NCI-H2029 (cell line): ENCODE results near the gene XRCC2.
"Not testable (repeated sequence)": the region's sequence is repeated elsewhere in the genome, so short reads cannot be mapped to it uniquely, and the experiment has no call there.

Experiments
- DNase-seq: peaks from one replicate; lab custom pipeline; 2025; lab: John Stamatoyannopoulos, UW

Gene XRCC2

GRCh38 chr7:152675759-152676636 is at the start of gene XRCC2:
XRCC2 (minus strand) TSS chr7:152676141; CDS start chr7:152676079, 62 bp downstream.
- DNase-seq: peak; percentile 84

GRCh38 chr7:152723364-152723763 is 47.4 kb upstream of the XRCC2 start:
- no peak for DNase-seq

GRCh38 chr7:152712412-152713042 is 36.6 kb upstream of the XRCC2 start:
- not testable (repeated sequence) for DNase-seq

- peak; percentile 66 for DNase-seq
These were observed 35.6 kb upstream of the XRCC2 start for GRCh38 chr7:152711444-152711944.

GRCh38 chr7:152710153-152710442 is 34.2 kb upstream of the XRCC2 start:
- no peak for DNase-seq

GRCh38 chr7:152709287-152710152 is 33.6 kb upstream of the XRCC2 start:
- DNase-seq: no peak

- no peak for DNase-seq
These were observed 28.9 kb upstream of the XRCC2 start for GRCh38 chr7:152704796-152705384.

GRCh38 chr7:152699079-152699478 is 23.1 kb upstream of the XRCC2 start:
- DNase-seq: no peak

GRCh38 chr7:152697268-152697974 is 21.5 kb upstream of the XRCC2 start:
- not testable (repeated sequence) for DNase-seq

- not testable (repeated sequence) for DNase-seq
These were observed 16.3 kb upstream of the XRCC2 start for GRCh38 chr7:152692196-152692595.

GRCh38 chr7:152683297-152683696 is 7.4 kb upstream of the XRCC2 start:
- no peak for DNase-seq

GRCh38 chr7:152677808-152678670 is 2.1 kb upstream of the XRCC2 start:
- DNase-seq: peak; percentile 91

GRCh38 chr7:152674860-152675758 is 832 bp downstream of the XRCC2 start:
- peak; percentile 90 for DNase-seq

GRCh38 chr7:152673897-152674296 is 2.0 kb downstream of the XRCC2 start:
- peak; percentile 55 for DNase-seq

GRCh38 chr7:152672626-152673025 is 3.3 kb downstream of the XRCC2 start:
- DNase-seq: no peak

GRCh38 chr7:152669758-152670157 is 6.2 kb downstream of the XRCC2 start:
- DNase-seq: no peak

GRCh38 chr7:152668975-152669374 is 7.0 kb downstream of the XRCC2 start:
- DNase-seq: no peak

- DNase-seq: no peak
These were observed 8.0 kb downstream of the XRCC2 start for GRCh38 chr7:152667958-152668357.

- no peak for DNase-seq
These were observed 9.9 kb downstream of the XRCC2 start for GRCh38 chr7:152666078-152666477.
